Endothelial cell of umbilical vein (primary cell): ENCODE data around the gene CADPS. TPM values are rescaled to one million over a fixed set of nuclear protein-coding genes. Genes with fewer than 3 reads are reported as not detected.

ENCODE experiments used
- BruUV-seq: library from RNA; stranded (reverse); fragments of 400-500 nt; replicated peaks from 2 replicates; lab custom pipeline; 2021; lab: Mats Ljungman, UMichigan
- CTCF ChIA-PET: fragments of 300-600, 350-600 bp; sonication (Branson Sonifier 250); formaldehyde crosslinking; loops from one replicate; lab custom pipeline; 2021; ENCODE audit warnings: antibody characterized with exemption, inconsistent platforms; lab: Charles Lee
- POLR2A ChIA-PET: fragments of 300-600, 350-600 bp; sonication (Branson Sonifier 250); formaldehyde crosslinking; loops from one replicate; lab custom pipeline; 2021; ENCODE audit warnings: antibody characterized with exemption, inconsistent platforms; lab: Charles Lee
- DNase-seq: peaks from one replicate; pipeline ENCODE4 v3.0.0-alpha.2; 2011; ENCODE audit warnings: low read depth, low spot score
- FAIRE-seq: peaks from 2 replicates; lab custom pipeline; 2011; peaks lifted over from hg19 to GRCh38; lab: Jason Lieb, UNC
- H2AFZ ChIP-seq: 2 replicates; pipeline ENCODE4 v1.6.0; 2012; ENCODE audit warnings: low read depth, low read length, control low read depth, inconsistent platforms
- H3K27ac ChIP-seq: 2 replicates; pipeline ENCODE4 v1.5.1; 2011; ENCODE audit warnings: low read depth, mild to moderate bottlenecking, control low read depth, low read length, moderate library complexity; ENCODE audit not compliant: insufficient read depth
- H3K27me3 ChIP-seq, 2 experiments: 2 replicates each; pipeline versions ENCODE4 v1.6.0 to v1.6.1; 2011; ENCODE audit warnings: low read length in 2 of 2, mixed read lengths in 1 of 2; ENCODE audit not compliant: control insufficient read depth in 2 of 2, insufficient read depth in 2 of 2
- H3K36me3 ChIP-seq, 2 experiments: 2 replicates in 1 of 2; 3 replicates in 1 of 2; pipeline ENCODE4 v1.5.1; 2011; ENCODE audit warnings: low read length in 2 of 2, mild to moderate bottlenecking in 1 of 2, moderate library complexity in 1 of 2; ENCODE audit not compliant: control insufficient read depth in 2 of 2, insufficient read depth in 2 of 2; ENCODE audit errors: extremely low read depth in 1 of 2
- H3K4me1 ChIP-seq: 3 replicates; pipeline ENCODE4 v1.5.1; 2011; ENCODE audit warnings: mild to moderate bottlenecking, low read length; ENCODE audit not compliant: control insufficient read depth, insufficient read depth; ENCODE audit errors: extremely low read depth
- H3K4me2 ChIP-seq: 2 replicates; pipeline ENCODE4 v1.6.1; 2011; ENCODE audit warnings: low read length, control low read depth, mixed read lengths; ENCODE audit not compliant: insufficient read depth
- H3K4me3 ChIP-seq, 3 experiments: fragments of 200-600 bp in 1 of 3; sonication (generic), shearing (Covaris generic) in 1 of 3; replicated peaks in 1 of 3; 2 replicates each; pipeline ENCODE4 v1.5.1; 2011 to 2016; ENCODE audit warnings: control low read depth in 3 of 3, low read length in 3 of 3, mild to moderate bottlenecking in 2 of 3, inconsistent platforms in 1 of 3, low read depth in 1 of 3, moderate library complexity in 1 of 3; ENCODE audit not compliant: insufficient read depth in 1 of 3
- H3K79me2 ChIP-seq: 2 replicates; pipeline ENCODE4 v1.6.0; 2012; ENCODE audit warnings: low read length, inconsistent platforms; ENCODE audit not compliant: control insufficient read depth, insufficient read depth
- H3K9ac ChIP-seq: replicated peaks from 2 replicates; pipeline ENCODE3; 2011; ENCODE audit warnings: low read length, control low read depth; ENCODE audit not compliant: insufficient read depth; ENCODE audit errors: extremely low read depth
- H3K9me1 ChIP-seq: replicated peaks from 3 replicates; pipeline ENCODE4 v1.6.0; 2011; ENCODE audit warnings: mild to moderate bottlenecking, low read length; ENCODE audit not compliant: control insufficient read depth, insufficient read depth; ENCODE audit errors: extremely low read depth
- H3K9me3 ChIP-seq: replicated peaks from 2 replicates; pipeline ENCODE4 v1.5.1; 2012; ENCODE audit warnings: low read length, inconsistent platforms; ENCODE audit not compliant: control insufficient read depth, insufficient read depth
- H4K20me1 ChIP-seq: replicated peaks from 2 replicates; pipeline ENCODE3; 2011; ENCODE audit warnings: mild to moderate bottlenecking, low read length; ENCODE audit not compliant: control insufficient read depth, insufficient read depth; ENCODE audit errors: extremely low read depth
- EZH2 ChIP-seq: IDR thresholded peaks from 2 replicates; pipeline ENCODE4 v1.6.1; 2012; ENCODE audit warnings: borderline replicate concordance, low read depth, mild to moderate bottlenecking, moderate library complexity, low read length, inconsistent platforms; ENCODE audit not compliant: severe bottlenecking
- FOS ChIP-seq: IDR thresholded peaks from 2 replicates; pipeline ENCODE4 v1.6.1; 2011; ENCODE audit warnings: mild to moderate bottlenecking, low read length, moderate library complexity, borderline replicate concordance; ENCODE audit not compliant: insufficient read depth
- GATA2 ChIP-seq: IDR thresholded peaks from 2 replicates; pipeline ENCODE4 v1.7.0; 2011; ENCODE audit warnings: low read depth, mild to moderate bottlenecking, moderate library complexity, mixed read lengths, low read length; ENCODE audit not compliant: insufficient read length, insufficient read depth
- JUN ChIP-seq: IDR thresholded peaks from 2 replicates; pipeline ENCODE4 v1.6.1; 2011; ENCODE audit warnings: borderline replicate concordance, low read depth; ENCODE audit not compliant: insufficient read length, insufficient read depth
- MYC ChIP-seq: IDR thresholded peaks from one replicate; pipeline ENCODE4 v1.6.1; 2011; ENCODE audit warnings: mild to moderate bottlenecking, low read depth, low read length
- POLR2A ChIP-seq: IDR thresholded peaks from 2 replicates; pipeline ENCODE4 v1.6.1; 2012; ENCODE audit warnings: low read depth, mild to moderate bottlenecking, control low read depth, low read length
- POLR2AphosphoS5 ChIP-seq: IDR thresholded peaks from 2 replicates; pipeline ENCODE4 v1.6.1; 2012; ENCODE audit warnings: low read depth, mild to moderate bottlenecking, control low read depth, low read length, moderate library complexity; ENCODE audit not compliant: insufficient read depth
- dilution Hi-C: fragments of 300-500 bp; cut with MboI; formaldehyde crosslinking; loops from one replicate; pipeline ENCODE4 v1.15.0; 2019; ENCODE audit warnings: low sequenced_read_pairs; ENCODE audit not compliant: extremely low pct_ligation_motif_present
- intact Hi-C: fragments of 100-400 bp; cut with micrococcal nuclease; formaldehyde crosslinking; loops from one replicate; pipeline ENCODE4 v1.10.0; 2022
- polyA plus RNA-seq, 4 experiments: library from polyadenylated mRNA; depleted of rRNA in 3 of 4; stranded (reverse) in 3 of 4; unstranded in 1 of 4; fragments of >200 nt; gene quantifications; 2 replicates each; pipeline versions ENCODE4 v1.2.1 to v1.2.3, GENCODE V29; 2011 to 2012; ENCODE audit warnings: missing spikeins in 1 of 4
- total RNA-seq: library from RNA; stranded (reverse); gene quantifications from 2 replicates; pipeline ENCODE4 v1.2.3, GENCODE V29; 2021
- TF ChIP-seq, protein P1 (sequence below): IDR thresholded peaks from 2 replicates; pipeline ENCODE4 v1.6.1; 2011; ENCODE audit not compliant: insufficient read depth, insufficient read length
- TF ChIP-seq, protein P2 (sequence below), 2 donors: IDR thresholded peaks; 1 replicate in 1 of 2; 2 replicates in 1 of 2; pipeline ENCODE4 v1.5.1; 2011; ENCODE audit warnings: low read length in 2 of 2, mild to moderate bottlenecking in 2 of 2, moderate library complexity in 2 of 2, control low read depth in 1 of 2, inconsistent platforms in 1 of 2, low read depth in 1 of 2; ENCODE audit not compliant: insufficient read depth in 1 of 2; ENCODE audit errors: extremely low read depth in 1 of 2

CADPS gene
- total and polyA plus RNA-seq, 2 donors (not counting 3 experiments of a cell fraction or from before 2014, with no cell fraction given): not detected

DNA sequence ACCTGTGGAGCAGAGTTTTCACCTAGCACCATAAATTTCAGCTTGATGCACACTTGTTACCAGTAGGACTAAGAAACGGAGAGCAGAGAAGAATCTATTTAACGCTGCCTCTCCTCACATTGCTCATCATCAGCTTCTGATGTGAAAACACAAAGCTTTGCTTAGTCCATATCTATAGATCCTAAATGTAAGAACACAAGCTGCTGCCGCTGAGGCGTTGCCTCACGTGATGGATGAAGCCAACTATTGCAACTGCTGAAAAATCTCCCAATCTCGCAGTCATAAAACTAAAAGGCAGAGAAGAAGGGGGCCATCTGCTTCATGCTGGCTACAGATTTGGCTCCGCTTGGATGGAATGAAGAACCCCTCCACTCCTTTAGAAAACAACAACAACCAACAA lies 42.7 kb downstream of the CADPS start:
- intact Hi-C loops (no loop called here), dilution Hi-C loops (no loop called here)
- Histone ChIP-seq H3K9me3 (no peaks in the 10 kb centered on the region), H3K9me1 (no peaks in the 10 kb centered on the region), H3K27ac (no peak overlapping the region), H3K4me1 (no peaks in the 10 kb centered on the region), H4K20me1 (no peaks in the 10 kb centered on the region), H2AFZ (no peak overlapping the region), H3K4me2 (no peak overlapping the region), H3K27me3 (no peaks in the 10 kb centered on the region), H3K9ac (no peak overlapping the region), H3K4me3 (no peak overlapping the region), H3K79me2 (no peaks in the 10 kb centered on the region), H3K36me3 (no peaks in the 10 kb centered on the region)
- POLR2A ChIA-PET: no interaction called here
- BruUV-seq: no TSS peak
- DNase-seq (no peak), FAIRE-seq (no peak)
- CTCF ChIA-PET: no interaction called here
- TF ChIP-seq, protein P1, sequence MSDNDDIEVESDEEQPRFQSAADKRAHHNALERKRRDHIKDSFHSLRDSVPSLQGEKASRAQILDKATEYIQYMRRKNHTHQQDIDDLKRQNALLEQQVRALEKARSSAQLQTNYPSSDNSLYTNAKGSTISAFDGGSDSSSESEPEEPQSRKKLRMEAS: no peak
- TF ChIP-seq POLR2AphosphoS5: no peak
- no peak for TF ChIP-seq GATA2
- TF ChIP-seq MYC: no peak
- TF ChIP-seq POLR2A: no peak
- TF ChIP-seq EZH2: no peak
- TF ChIP-seq, protein P2, sequence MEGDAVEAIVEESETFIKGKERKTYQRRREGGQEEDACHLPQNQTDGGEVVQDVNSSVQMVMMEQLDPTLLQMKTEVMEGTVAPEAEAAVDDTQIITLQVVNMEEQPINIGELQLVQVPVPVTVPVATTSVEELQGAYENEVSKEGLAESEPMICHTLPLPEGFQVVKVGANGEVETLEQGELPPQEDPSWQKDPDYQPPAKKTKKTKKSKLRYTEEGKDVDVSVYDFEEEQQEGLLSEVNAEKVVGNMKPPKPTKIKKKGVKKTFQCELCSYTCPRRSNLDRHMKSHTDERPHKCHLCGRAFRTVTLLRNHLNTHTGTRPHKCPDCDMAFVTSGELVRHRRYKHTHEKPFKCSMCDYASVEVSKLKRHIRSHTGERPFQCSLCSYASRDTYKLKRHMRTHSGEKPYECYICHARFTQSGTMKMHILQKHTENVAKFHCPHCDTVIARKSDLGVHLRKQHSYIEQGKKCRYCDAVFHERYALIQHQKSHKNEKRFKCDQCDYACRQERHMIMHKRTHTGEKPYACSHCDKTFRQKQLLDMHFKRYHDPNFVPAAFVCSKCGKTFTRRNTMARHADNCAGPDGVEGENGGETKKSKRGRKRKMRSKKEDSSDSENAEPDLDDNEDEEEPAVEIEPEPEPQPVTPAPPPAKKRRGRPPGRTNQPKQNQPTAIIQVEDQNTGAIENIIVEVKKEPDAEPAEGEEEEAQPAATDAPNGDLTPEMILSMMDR (IDR thresholded peaks at IDR 0.05; ENCODE audit: extremely low read depth in 1 of 2, insufficient read depth in 1 of 2, low read depth in 1 of 2, low read length in 2 of 2): no peak
- TF ChIP-seq FOS: no peak
- no peak for TF ChIP-seq JUN
